HepG2 (cell line): ENCODE results near the gene AANAT. TPM values are rescaled to one million over a fixed set of nuclear protein-coding genes. Genes with fewer than 3 reads are reported as not detected.
A peak's percentile ranks its signal among the peaks of the same experiment; 100 is the strongest.

Source experiments
- ATAC-seq: fragments of 200-7000 bp; cut with Tn5 transposase; 3 replicates; pipeline ENCODE4 v1.9.1; 2020; ENCODE audit warnings: mild to moderate bottlenecking, moderate library complexity
- BruUV-seq: library from RNA; stranded (reverse); fragments of 400-500 nt; replicated peaks from 2 replicates; lab custom pipeline; 2021; lab: Mats Ljungman, UMichigan
- CTCF ChIA-PET: fragments of 300-600 bp; formaldehyde crosslinking; extraction: SDS; loops from one replicate; lab custom pipeline; 2021; ENCODE audit warnings: low total read pairs, inconsistent platforms, low intra/inter-chr PET ratio; lab: Yijun Ruan, JAX
- POLR2A ChIA-PET: fragments of 350-600 bp; sonication (Branson Sonifier 250); formaldehyde crosslinking; loops from one replicate; lab custom pipeline; 2020; ENCODE audit warnings: antibody characterized with exemption, inconsistent platforms; lab: Yijun Ruan, JAX
- DNase-seq: peaks from one replicate; pipeline ENCODE4 v3.0.0-alpha.2; 2015; ENCODE audit warnings: low spot score
- FAIRE-seq: peaks from 3 replicates; lab custom pipeline; 2011; peaks lifted over from hg19 to GRCh38; lab: Jason Lieb, UNC
- H2AFZ ChIP-seq: one replicate; pipeline ENCODE4 v1.6.1; 2011; ENCODE audit warnings: low read length, inconsistent platforms
- H3K27ac ChIP-seq: fragments of 300-600 bp; 3 replicates; pipeline ENCODE4 v1.8.0; 2011; ENCODE audit warnings: mixed run types, mild to moderate bottlenecking, mixed read lengths, low read length, inconsistent platforms; ENCODE audit not compliant: insufficient read depth; ENCODE audit errors: extremely low read length
- H3K27me3 ChIP-seq, 2 experiments: fragments of 200-600 bp in 1 of 2; 2 replicates in 1 of 2; 3 replicates in 1 of 2; pipeline versions ENCODE4 v1.6.0 to v1.8.0; 2011; ENCODE audit warnings: low read length in 2 of 2, mild to moderate bottlenecking in 2 of 2, moderate library complexity in 2 of 2, inconsistent platforms in 1 of 2; ENCODE audit not compliant: insufficient read depth in 2 of 2, control insufficient read depth in 1 of 2
- H3K36me3 ChIP-seq, 2 experiments: fragments of 200-600 bp in 1 of 2; replicated peaks in 1 of 2; 2 replicates in 1 of 2; 3 replicates in 1 of 2; pipeline versions ENCODE4 v1.5.1 to v1.8.0; 2011; ENCODE audit warnings: low read length in 2 of 2, inconsistent platforms in 1 of 2; ENCODE audit not compliant: insufficient read depth in 2 of 2, control insufficient read depth in 1 of 2
- H3K4me1 ChIP-seq: 2 replicates; pipeline ENCODE4 v1.5.1; 2012; ENCODE audit warnings: low read length, inconsistent platforms; ENCODE audit not compliant: insufficient read depth
- H3K4me2 ChIP-seq: 2 replicates; pipeline ENCODE4 v1.6.0; 2011; ENCODE audit warnings: low read depth, low read length, inconsistent platforms
- H3K4me3 ChIP-seq, 3 experiments: fragments of 200-600 bp in 1 of 3; sonication (generic), shearing (Covaris generic) in 1 of 3; replicated peaks in 1 of 3; 2 replicates each; pipeline ENCODE4 v1.5.1; 2011 to 2016; ENCODE audit warnings: low read length in 3 of 3, inconsistent platforms in 2 of 3, low read depth in 2 of 3, mild to moderate bottlenecking in 2 of 3, control low read depth in 1 of 3, mixed read lengths in 1 of 3; ENCODE audit not compliant: insufficient read depth in 1 of 3
- H3K79me2 ChIP-seq: one replicate; pipeline ENCODE4 v1.6.1; 2011; ENCODE audit warnings: low read length, inconsistent platforms; ENCODE audit not compliant: insufficient read depth
- H3K9ac ChIP-seq: 2 replicates; pipeline ENCODE4 v1.6.0; 2011; ENCODE audit warnings: mild to moderate bottlenecking, low read depth, low read length, inconsistent platforms; ENCODE audit not compliant: insufficient read depth
- H3K9me3 ChIP-seq: 2 replicates; pipeline ENCODE4 v1.5.1; 2012; ENCODE audit warnings: mild to moderate bottlenecking, low read length
- H4K20me1 ChIP-seq: 2 replicates; pipeline ENCODE4 v1.6.0; 2011; ENCODE audit warnings: inconsistent platforms, mild to moderate bottlenecking, low read length, moderate library complexity; ENCODE audit not compliant: insufficient read depth
- AGO1 ChIP-seq: fragments of 200-400 bp; formaldehyde crosslinking; IDR thresholded peaks from 2 replicates; pipeline ENCODE4 v1.6.1; 2017; ENCODE audit warnings: mild to moderate bottlenecking, low read depth, low read length, moderate library complexity; ENCODE audit not compliant: poor library complexity, severe bottlenecking
- AGO2 ChIP-seq: fragments of 200-400 bp; formaldehyde crosslinking; optimal IDR thresholded peaks from 2 replicates; pipeline ENCODE3; 2017; ENCODE audit warnings: mild to moderate bottlenecking, low read depth, low read length, moderate library complexity
- NRL ChIP-seq: sonication (generic); formaldehyde crosslinking; IDR thresholded peaks from 2 replicates; pipeline ENCODE4 v1.5.0; 2020; ENCODE audit warnings: missing genetic modification reagents, mild to moderate bottlenecking, moderate library complexity, borderline replicate concordance
- POLR2G ChIP-seq: fragments of 200-400 bp; formaldehyde crosslinking; IDR thresholded peaks from 2 replicates; pipeline ENCODE4 v1.6.1; 2018; ENCODE audit warnings: mild to moderate bottlenecking, low read depth, low read length, moderate library complexity
- RELA ChIP-seq: sonication (generic); formaldehyde crosslinking; IDR thresholded peaks from 2 replicates; pipeline ENCODE4 v1.4.0; 2020; ENCODE audit warnings: missing genetic modification reagents
- ZNF253 ChIP-seq: sonication (generic); formaldehyde crosslinking; IDR thresholded peaks from 2 replicates; pipeline ENCODE4 v1.8.0; 2022; ENCODE audit warnings: mild to moderate bottlenecking, missing genetic modification reagents, borderline replicate concordance
- WGBS: methylation state at CpG from one replicate; pipeline ENCODE4 v1.1.6; 2017; ENCODE audit warnings: low lambda C conversion rate; 5-methylcytosine and 5-hydroxymethylcytosine counted together
- in situ Hi-C: cut with HindIII; loops from 2 replicates; pipeline ENCODE4 v1.10.0; 2017; ENCODE audit warnings: low pct_unique_long_range_greater_than_20kb; ENCODE audit not compliant: extremely low pct_ligation_motif_present
- intact Hi-C: fragments of 100-400 bp; cut with micrococcal nuclease; formaldehyde crosslinking; loops from one replicate; pipeline ENCODE4 v1.10.0; 2022; ENCODE audit not compliant: unreplicated experiment
- polyA plus RNA-seq, 8 experiments: library from polyadenylated mRNA; depleted of rRNA in 3 of 8; stranded (reverse) in 7 of 8; unstranded in 1 of 8; fragments of >200 nt; fragmentation: Illumina TruSeq in 4 of 8; extraction: Trizol in 4 of 8; gene quantifications; 2 replicates each; pipeline versions ENCODE4 v1.2.1 to v1.2.3, GENCODE V29; 2011 to 2016; ENCODE audit warnings: low read depth in 4 of 8, missing spikeins in 1 of 8, mixed read lengths in 1 of 8; ENCODE audit not compliant: insufficient read depth in 1 of 8
- total RNA-seq, 5 experiments: library from RNA; depleted of rRNA; stranded (reverse); fragments of >200 nt; fragmentation: Illumina TruSeq; extraction: Trizol; gene quantifications; 2 replicates each; pipeline ENCODE4 v1.2.3, GENCODE V29; 2016; ENCODE audit warnings: low read depth in 1 of 5
- TF ChIP-seq, protein P1 (sequence below), 2 experiments: fragments of 450-650 bp in 1 of 2; sonication (generic) in 1 of 2; formaldehyde crosslinking; IDR thresholded peaks; 2 replicates each; pipeline versions ENCODE4 v1.5.0 to v1.8.0; 2020 to 2022; ENCODE audit warnings: mild to moderate bottlenecking in 1 of 2, missing genetic modification reagents in 1 of 2
- TF ChIP-seq, protein P2 (sequence below): sonication (generic); formaldehyde crosslinking; IDR thresholded peaks from 2 replicates; pipeline ENCODE4 v1.8.1; 2022; ENCODE audit warnings: mild to moderate bottlenecking, missing genetic modification reagents
- TF ChIP-seq, protein P3 (sequence below): sonication (generic); formaldehyde crosslinking; IDR thresholded peaks from 2 replicates; pipeline ENCODE4 v1.4.0; 2020; ENCODE audit warnings: missing genetic modification reagents
- TF ChIP-seq, protein P4 (sequence below): sonication (generic); IDR thresholded peaks from 2 replicates; pipeline ENCODE4 v1.6.1; 2016; ENCODE audit warnings: low read depth, borderline replicate concordance

The AANAT gene
- total and polyA plus RNA-seq, 2 of the 13 experiments (the other 11 are each of a cell fraction or from before 2014, with no cell fraction given): 0.07 TPM; not detected in 1

DNA sequence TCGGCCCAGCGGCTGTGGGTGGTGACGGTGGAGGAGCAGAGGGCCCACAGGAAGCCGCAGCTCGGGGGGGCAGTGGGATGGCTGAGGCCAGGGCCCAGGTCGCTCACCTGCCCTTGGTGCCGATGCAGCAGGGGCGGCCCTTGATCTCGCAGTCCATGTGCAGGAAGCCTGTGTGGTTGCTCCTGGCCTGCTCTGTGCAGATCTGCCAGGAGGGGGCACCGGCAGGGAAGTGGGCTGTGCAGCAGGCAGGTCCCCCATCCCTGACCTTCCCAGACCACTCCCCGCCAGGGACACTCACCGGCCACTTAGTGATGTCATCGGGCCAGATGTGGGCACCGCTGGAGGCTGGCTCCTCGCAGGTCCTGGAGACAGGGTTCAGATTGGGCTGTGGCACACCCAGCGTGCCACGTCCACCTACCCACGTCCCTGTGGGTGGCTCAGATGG is 6.2 kb downstream of the AANAT start (continued):
- TF ChIP-seq, protein P1, sequence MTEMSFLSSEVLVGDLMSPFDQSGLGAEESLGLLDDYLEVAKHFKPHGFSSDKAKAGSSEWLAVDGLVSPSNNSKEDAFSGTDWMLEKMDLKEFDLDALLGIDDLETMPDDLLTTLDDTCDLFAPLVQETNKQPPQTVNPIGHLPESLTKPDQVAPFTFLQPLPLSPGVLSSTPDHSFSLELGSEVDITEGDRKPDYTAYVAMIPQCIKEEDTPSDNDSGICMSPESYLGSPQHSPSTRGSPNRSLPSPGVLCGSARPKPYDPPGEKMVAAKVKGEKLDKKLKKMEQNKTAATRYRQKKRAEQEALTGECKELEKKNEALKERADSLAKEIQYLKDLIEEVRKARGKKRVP (CRISPR knock-in tag; IDR thresholded peaks at IDR 0.05): no peak

DNA sequence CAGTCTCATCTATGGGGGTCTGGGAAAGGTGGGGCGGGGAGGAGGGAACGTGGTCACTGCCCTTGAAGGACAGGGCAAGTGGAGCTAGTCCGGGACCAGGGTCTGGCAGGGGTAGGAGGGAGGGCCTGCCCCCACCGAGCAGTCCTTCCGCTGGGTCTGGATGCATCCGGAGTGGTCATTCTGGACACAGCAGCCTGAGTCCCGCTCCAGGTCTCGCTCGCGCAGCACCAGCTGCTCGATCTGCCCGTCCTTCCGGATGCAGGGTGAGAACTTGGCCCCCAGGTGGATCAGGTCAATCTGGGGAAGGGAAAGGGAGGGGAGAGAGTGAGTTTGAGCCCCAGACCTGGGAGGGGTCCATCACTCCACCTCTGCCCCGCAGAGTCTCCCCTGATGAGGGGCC is 6.8 kb downstream of the AANAT start:
- H3K36me3 ChIP-seq: peaks cover 0 to 6% of the 10 kb centered on the region in 2 experiments; a peak in 2 of 5 replicates
- no TSS peak for BruUV-seq
- H3K27me3 ChIP-seq: no peaks in the 10 kb centered on the region
- TF ChIP-seq NRL (CRISPR knock-in tag): 0 out of 2 replicates have a peak, but pooled peaks have one; percentile 14
- no peak for TF ChIP-seq RELA (CRISPR knock-in tag)
- no peak for FAIRE-seq
- intact Hi-C loops: no loop called here
- no peaks in the 10 kb centered on the region for H3K9me3 ChIP-seq
- no peak overlapping the region for H3K9ac ChIP-seq
- 98% methylated on average over 14 of the region's 14 CpGs for WGBS
- H2AFZ ChIP-seq: no peak overlapping the region
- no peaks in the 10 kb centered on the region for H4K20me1 ChIP-seq
- ATAC-seq: no peak
- H3K4me2 ChIP-seq: no peak overlapping the region
- H3K4me3 ChIP-seq: no peak overlapping the region
- in situ Hi-C loops: no loop called here
- CTCF ChIA-PET: interaction anchor here (2.6 kb wide), 1 partner anchor 32 kb away, joined by 15 read pairs; no protein-coding TSS in a partner anchor
- no peaks in the 10 kb centered on the region for H3K79me2 ChIP-seq
- DNase-seq: no peak
- H3K4me1 ChIP-seq: peaks cover 19% of the 10 kb centered on the region
- H3K27ac ChIP-seq: no peak overlapping the region
- POLR2A ChIA-PET: interaction anchor here (1.3 to 5.7 kb wide), 2 partner anchors 18 to 25 kb away, joined by 3 to 59 read pairs; partner anchors contain the start of gene RHBDF2

DNA sequence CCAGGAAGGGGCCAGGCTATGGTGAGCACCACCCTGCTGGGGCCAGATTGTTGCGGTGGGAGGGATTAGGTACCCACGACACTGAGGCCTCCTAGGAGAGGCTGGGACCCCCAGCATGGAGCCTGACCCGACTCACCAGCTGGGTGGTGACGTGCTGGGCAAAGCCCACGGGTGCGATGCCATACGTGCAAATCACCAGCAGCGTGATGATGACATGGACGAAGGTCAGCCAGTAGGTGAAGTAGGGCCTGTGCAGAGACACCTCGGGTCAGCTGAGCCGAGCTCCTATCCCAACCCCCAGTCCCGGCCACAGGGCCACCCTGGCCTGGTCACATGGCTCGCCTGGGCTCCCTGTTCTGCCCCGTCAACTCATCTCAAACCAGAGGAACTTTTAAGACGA is 7.5 kb downstream of the AANAT start:
- intact Hi-C loops: no loop called here
- H3K27me3 ChIP-seq: no peaks in the 10 kb centered on the region
- no peak overlapping the region for H3K4me2 ChIP-seq
- no peaks in the 10 kb centered on the region for H3K79me2 ChIP-seq
- H3K9ac ChIP-seq: no peak overlapping the region
- H2AFZ ChIP-seq: no peak overlapping the region
- H3K9me3 ChIP-seq: no peaks in the 10 kb centered on the region
- in situ Hi-C loops: no loop called here
- H3K4me1 ChIP-seq: peaks cover 12% of the 10 kb centered on the region
- 97% methylated on average over 13 of the region's 15 CpGs for WGBS
- H3K36me3 ChIP-seq: peaks cover 0 to 6% of the 10 kb centered on the region in 2 experiments; a peak in 2 of 5 replicates
- no peak for DNase-seq
- ATAC-seq: no peak
- ChIA-PET POLR2A (interaction anchor here (1.3 to 5.7 kb wide), 2 partner anchors 17 to 25 kb away, joined by 3 to 59 read pairs; partner anchors contain the start of gene RHBDF2), CTCF (interaction anchor here (2.6 kb wide), 1 partner anchor 31 kb away, joined by 15 read pairs; no protein-coding TSS in a partner anchor)
- FAIRE-seq: no peak
- no peak overlapping the region for H3K27ac ChIP-seq
- no peaks in the 10 kb centered on the region for H4K20me1 ChIP-seq
- no peak overlapping the region for H3K4me3 ChIP-seq
- no TSS peak for BruUV-seq
- TF ChIP-seq AGO1: no peak
- TF ChIP-seq, protein P2, sequence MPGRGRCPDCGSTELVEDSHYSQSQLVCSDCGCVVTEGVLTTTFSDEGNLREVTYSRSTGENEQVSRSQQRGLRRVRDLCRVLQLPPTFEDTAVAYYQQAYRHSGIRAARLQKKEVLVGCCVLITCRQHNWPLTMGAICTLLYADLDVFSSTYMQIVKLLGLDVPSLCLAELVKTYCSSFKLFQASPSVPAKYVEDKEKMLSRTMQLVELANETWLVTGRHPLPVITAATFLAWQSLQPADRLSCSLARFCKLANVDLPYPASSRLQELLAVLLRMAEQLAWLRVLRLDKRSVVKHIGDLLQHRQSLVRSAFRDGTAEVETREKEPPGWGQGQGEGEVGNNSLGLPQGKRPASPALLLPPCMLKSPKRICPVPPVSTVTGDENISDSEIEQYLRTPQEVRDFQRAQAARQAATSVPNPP: no peak
- TF ChIP-seq, protein P3, sequence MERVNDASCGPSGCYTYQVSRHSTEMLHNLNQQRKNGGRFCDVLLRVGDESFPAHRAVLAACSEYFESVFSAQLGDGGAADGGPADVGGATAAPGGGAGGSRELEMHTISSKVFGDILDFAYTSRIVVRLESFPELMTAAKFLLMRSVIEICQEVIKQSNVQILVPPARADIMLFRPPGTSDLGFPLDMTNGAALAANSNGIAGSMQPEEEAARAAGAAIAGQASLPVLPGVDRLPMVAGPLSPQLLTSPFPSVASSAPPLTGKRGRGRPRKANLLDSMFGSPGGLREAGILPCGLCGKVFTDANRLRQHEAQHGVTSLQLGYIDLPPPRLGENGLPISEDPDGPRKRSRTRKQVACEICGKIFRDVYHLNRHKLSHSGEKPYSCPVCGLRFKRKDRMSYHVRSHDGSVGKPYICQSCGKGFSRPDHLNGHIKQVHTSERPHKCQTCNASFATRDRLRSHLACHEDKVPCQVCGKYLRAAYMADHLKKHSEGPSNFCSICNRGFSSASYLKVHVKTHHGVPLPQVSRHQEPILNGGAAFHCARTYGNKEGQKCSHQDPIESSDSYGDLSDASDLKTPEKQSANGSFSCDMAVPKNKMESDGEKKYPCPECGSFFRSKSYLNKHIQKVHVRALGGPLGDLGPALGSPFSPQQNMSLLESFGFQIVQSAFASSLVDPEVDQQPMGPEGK (CRISPR knock-in tag): no peak
- peak; percentile 58 for TF ChIP-seq AGO2
- 0 out of 2 replicates have a peak, but pooled peaks have one; percentile 34 for TF ChIP-seq ZNF253 (CRISPR knock-in tag)
- TF ChIP-seq, protein P4, sequence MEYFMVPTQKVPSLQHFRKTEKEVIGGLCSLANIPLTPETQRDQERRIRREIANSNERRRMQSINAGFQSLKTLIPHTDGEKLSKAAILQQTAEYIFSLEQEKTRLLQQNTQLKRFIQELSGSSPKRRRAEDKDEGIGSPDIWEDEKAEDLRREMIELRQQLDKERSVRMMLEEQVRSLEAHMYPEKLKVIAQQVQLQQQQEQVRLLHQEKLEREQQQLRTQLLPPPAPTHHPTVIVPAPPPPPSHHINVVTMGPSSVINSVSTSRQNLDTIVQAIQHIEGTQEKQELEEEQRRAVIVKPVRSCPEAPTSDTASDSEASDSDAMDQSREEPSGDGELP: peak; percentile 9; the same call in 1 of the 2 replicates
- no peak for TF ChIP-seq POLR2G
